Common myeloid progenitor, CD34-positive (primary cell): ENCODE measurements around the gene KIAA0319L.
A peak's percentile ranks its signal among the peaks of the same experiment; 100 is the strongest.
"Not testable (repeated sequence)": the region's sequence is repeated elsewhere in the genome, so short reads cannot be mapped to it uniquely, and the experiment has no call there.

ENCODE experiments used
- CTCF ChIA-PET: fragments of 350-600 bp; sonication (Branson Sonifier 250); formaldehyde crosslinking; loops from one replicate; lab custom pipeline; 2021; ENCODE audit warnings: antibody characterized with exemption; lab: Charles Lee
- POLR2A ChIA-PET: fragments of 350-600 bp; sonication (Branson Sonifier 250); formaldehyde crosslinking; loops from one replicate; lab custom pipeline; 2021; ENCODE audit warnings: antibody characterized with exemption; lab: Charles Lee
- DNase-seq, 3 donors: peaks; one replicate each; pipeline versions ENCODE4 v3.0.0 to v3.0.0-alpha.2; 2013
- H3K27ac ChIP-seq, 2 experiments: 1 replicate in 1 of 2; 2 replicates in 1 of 2; pipeline ENCODE4 v1.7.0; 2013; ENCODE audit warnings: inconsistent platforms in 2 of 2, low read length in 2 of 2, mild to moderate bottlenecking in 2 of 2, low read depth in 1 of 2, moderate library complexity in 1 of 2; ENCODE audit not compliant: severe bottlenecking in 2 of 2, insufficient read depth in 1 of 2, poor library complexity in 1 of 2
- H3K27me3 ChIP-seq, 5 experiments: replicated peaks in 2 of 5; 1 replicate in 3 of 5; 2 replicates in 2 of 5; pipeline versions ENCODE4 v1.6.1 to v1.7.0; 2013; ENCODE audit warnings: low read length in 4 of 5, mild to moderate bottlenecking in 2 of 5, moderate library complexity in 2 of 5, inconsistent platforms in 1 of 5; ENCODE audit not compliant: insufficient read depth in 5 of 5, control insufficient read depth in 4 of 5
- H3K36me3 ChIP-seq, 4 experiments: 1 replicate in 2 of 4; 2 replicates in 2 of 4; pipeline versions ENCODE4 v1.6.1 to v1.7.0; 2013; ENCODE audit warnings: low read length in 3 of 4, control low read depth in 1 of 4, mild to moderate bottlenecking in 1 of 4; ENCODE audit not compliant: control insufficient read depth in 4 of 4, insufficient read depth in 4 of 4
- H3K4me1 ChIP-seq, 4 experiments: 1 replicate in 3 of 4; 2 replicates in 1 of 4; pipeline versions ENCODE4 v1.6.1 to v1.7.1; 2013; ENCODE audit warnings: low read length in 3 of 4, mild to moderate bottlenecking in 3 of 4, control low read depth in 1 of 4, inconsistent platforms in 1 of 4, moderate library complexity in 1 of 4; ENCODE audit not compliant: control insufficient read depth in 4 of 4, insufficient read depth in 4 of 4; ENCODE audit errors: control extremely low read depth in 1 of 4
- H3K4me3 ChIP-seq, 7 experiments: 1 replicate in 4 of 7; 2 replicates in 3 of 7; pipeline versions ENCODE4 v1.5.1 to v1.7.0; 2013; ENCODE audit warnings: mild to moderate bottlenecking in 7 of 7, low read length in 6 of 7, moderate library complexity in 6 of 7, inconsistent platforms in 2 of 7, low read depth in 2 of 7, control low read depth in 1 of 7; ENCODE audit not compliant: insufficient read depth in 4 of 7, control insufficient read depth in 1 of 7; ENCODE audit errors: extremely low read depth in 1 of 7
- H3K9me3 ChIP-seq, 5 experiments: 1 replicate in 4 of 5; 2 replicates in 1 of 5; pipeline versions ENCODE4 v1.6.1 to v1.7.1; 2013; ENCODE audit warnings: low read length in 4 of 5, mild to moderate bottlenecking in 2 of 5, inconsistent platforms in 1 of 5, low read depth in 1 of 5, moderate library complexity in 1 of 5; ENCODE audit not compliant: control insufficient read depth in 4 of 5, insufficient read depth in 2 of 5; ENCODE audit errors: control extremely low read depth in 1 of 5
- WGBS: methylation state at CpG from one replicate; pipeline ENCODE4 v1.1.5; 2013; ENCODE audit not compliant: insufficient coverage; 5-methylcytosine and 5-hydroxymethylcytosine counted together

KIAA0319L gene

GRCh38 chr1:35585805-35586204, 28.6 kb upstream of the KIAA0319L start:
- H3K4me1 ChIP-seq, POLR2A ChIA-PET, H3K9me3 ChIP-seq, H3K27me3 ChIP-seq, H3K27ac ChIP-seq, DNase-seq, H3K4me3 ChIP-seq: not testable (repeated sequence)
- H3K36me3 ChIP-seq: peaks cover 0 to 24% (median 12%) of the 10 kb centered on the region in 4 experiments
- WGBS: no CpG with 5 or more reads among the region's 1 CpG
- CTCF ChIA-PET: interaction anchor here (1.6 kb wide), 1 partner anchor 17 kb away, joined by 5 read pairs; no protein-coding TSS in a partner anchor

- no peak for DNase-seq
- ChIA-PET POLR2A (no interaction called here), CTCF (interaction anchor here (1.2 to 1.6 kb wide), 2 partner anchors 16 to 18 kb away, joined by 3 to 5 read pairs; no protein-coding TSS in a partner anchor)
- no peaks in the 10 kb centered on the region for H3K4me1 ChIP-seq
- H3K4me3 ChIP-seq: no peak overlapping the region
- WGBS: 100% methylated on average over 1 of the region's 3 CpGs
- no peaks in the 10 kb centered on the region for H3K9me3 ChIP-seq
- H3K27me3 ChIP-seq: no peaks in the 10 kb centered on the region
- H3K27ac ChIP-seq: no peak overlapping the region
- H3K36me3 ChIP-seq: peaks cover 0 to 19% (median 7%) of the 10 kb centered on the region in 4 experiments
These were observed 28.1 kb upstream of the KIAA0319L start for GRCh38 chr1:35585281-35585680.

GRCh38 chr1:35581621-35582020, 24.4 kb upstream of the KIAA0319L start:
- WGBS: 100% methylated on average over 5 of the region's 9 CpGs
- CTCF ChIA-PET: not testable (repeated sequence)

GRCh38 chr1:35580949-35581388, 23.8 kb upstream of the KIAA0319L start:
- ChIA-PET POLR2A (interaction anchor here (0.7 kb wide), 1 partner anchor 94 kb away, joined by 5 read pairs; no protein-coding TSS in a partner anchor), CTCF (no interaction called here)
- DNase-seq: no peak
- H3K27me3 ChIP-seq: no peaks in the 10 kb centered on the region
- H3K9me3 ChIP-seq: no peaks in the 10 kb centered on the region
- H3K27ac ChIP-seq: no peak overlapping the region
- peaks cover 0 to 28% (median 27%) of the 10 kb centered on the region in 4 experiments for H3K4me1 ChIP-seq
- H3K4me3 ChIP-seq: no peak overlapping the region
- H3K36me3 ChIP-seq: peaks cover 0 to 12% (median 0%) of the 10 kb centered on the region in 4 experiments
- no CpG with 5 or more reads among the region's 4 CpGs for WGBS

More at GRCh38 chr1:35581621-35582020, 24.4 kb upstream of the KIAA0319L start:
- Histone ChIP-seq H3K36me3 (peaks cover 0 to 12% (median 0%) of the 10 kb centered on the region in 4 experiments), H3K4me1 (peaks cover 0 to 21% (median 20%) of the 10 kb centered on the region in 4 experiments)
- not testable (repeated sequence) for H3K4me3 ChIP-seq, DNase-seq, H3K27ac ChIP-seq, H3K9me3 ChIP-seq, H3K27me3 ChIP-seq
- POLR2A ChIA-PET: interaction anchor here (0.7 kb wide), 1 partner anchor 93 kb away, joined by 5 read pairs; no protein-coding TSS in a partner anchor

GRCh38 chr1:35577071-35577998, 20.1 kb upstream of the KIAA0319L start:
- CTCF ChIA-PET: interaction anchor here (0.7 to 1.9 kb wide), 8 partner anchors 8 to 150 kb away, joined by 3 to 10 read pairs (median 4); partner anchors contain the start of gene NCDN
- POLR2A ChIA-PET: interaction anchor here (0.6 to 1.4 kb wide), 7 partner anchors 16 to 159 kb away, joined by 3 to 6 read pairs (median 4); no protein-coding TSS in a partner anchor
- Histone ChIP-seq H3K4me1 (peaks cover 3 to 51% (median 47%) of the 10 kb centered on the region in 4 experiments), H3K9me3 (no peaks in the 10 kb centered on the region), H3K4me3 (peak overlapping the region; percentile 25 to 82 (median 67)), H3K36me3 (peaks cover 0 to 5% (median 0%) of the 10 kb centered on the region in 4 experiments), H3K27ac (peak overlapping the region in 1 of 2 experiments; percentile 55), H3K27me3 (peaks cover 0 to 6% (median 0%) of the 10 kb centered on the region in 5 experiments)
- DNase-seq: peak; percentile 91 to 99 (median 98)
- under 1% methylated on average over 55 of the region's 70 CpGs for WGBS

GRCh38 chr1:35576766-35577070, 19.5 kb upstream of the KIAA0319L start:
- H3K4me3 ChIP-seq: peak overlapping the region in 5 of 7 experiments; percentile 11 to 82 (median 69)
- H3K36me3 ChIP-seq, DNase-seq, H3K27ac ChIP-seq, H3K9me3 ChIP-seq, H3K27me3 ChIP-seq: not testable (repeated sequence)
- ChIA-PET CTCF (interaction anchor here (1.3 kb wide), 1 partner anchor 10 kb away, joined by 7 read pairs; no protein-coding TSS in a partner anchor), POLR2A (interaction anchor here (1.4 kb wide), 1 partner anchor 145 kb away, joined by 5 read pairs; no protein-coding TSS in a partner anchor)
- WGBS: 5% methylated on average over 37 of the region's 37 CpGs
- peaks cover 3 to 51% (median 47%) of the 10 kb centered on the region in 4 experiments for H3K4me1 ChIP-seq
